Uterus (tissue), 4 donors: ENCODE measurements around the gene EMID1. TPM values are rescaled to one million over a fixed set of nuclear protein-coding genes. Genes with fewer than 3 reads are reported as not detected.
A peak's percentile ranks its signal among the peaks of the same experiment; 100 is the strongest.
"Not testable (repeated sequence)": the region's sequence is repeated elsewhere in the genome, so short reads cannot be mapped to it uniquely, and the experiment has no call there.

Source experiments
- DNase-seq, 2 donors: peaks; one replicate each; pipeline ENCODE4 v3.0.0-alpha.2; 2019 to 2020
- H3K27ac ChIP-seq, 2 donors: fragments of 200-600 bp; sonication (generic); 1 replicate in 1 of 2; 2 replicates in 1 of 2; pipeline ENCODE4 v1.5.1; 2016 to 2018
- H3K27me3 ChIP-seq, 2 donors: fragments of 200-600 bp; sonication (generic); one replicate each; pipeline ENCODE4 v1.5.1; 2018 to 2019; ENCODE audit warnings: control low read depth in 1 of 2
- H3K36me3 ChIP-seq, 2 donors: fragments of 200-600 bp; sonication (generic); one replicate each; pipeline ENCODE4 v1.5.1; 2019; ENCODE audit warnings: control low read depth in 1 of 2
- H3K4me1 ChIP-seq, 2 donors: fragments of 200-600 bp; sonication (generic); one replicate each; pipeline ENCODE4 v1.5.1; 2018 to 2019; ENCODE audit warnings: control low read depth in 1 of 2
- H3K4me3 ChIP-seq, 2 donors: fragments of 200-600 bp; sonication (generic); 1 replicate in 1 of 2; 2 replicates in 1 of 2; pipeline ENCODE4 v1.5.1; 2018 to 2019; ENCODE audit warnings: mild to moderate bottlenecking in 1 of 2
- H3K9me3 ChIP-seq, 2 donors: fragments of 200-600 bp; sonication (generic); one replicate each; pipeline ENCODE4 v1.5.1; 2019; ENCODE audit warnings: control low read depth in 1 of 2
- POLR2A ChIP-seq, 2 donors: fragments of 450-650 bp; IDR thresholded peaks; one replicate each; pipeline ENCODE4 v1.6.1; 2016; ENCODE audit warnings: antibody characterized with exemption in 2 of 2, mild to moderate bottlenecking in 1 of 2, moderate library complexity in 1 of 2
- intact Hi-C: fragments of 100-400 bp; cut with DNase I; formaldehyde crosslinking; loops from one replicate; pipeline ENCODE4 v1.15.1; 2023; ENCODE audit warnings: low total_unique reads
- total RNA-seq, 4 donors: library from RNA; depleted of rRNA in 3 of 4; stranded (reverse); fragments of >200 nt in 3 of 4; gene quantifications; one replicate each; pipeline versions ENCODE4 v1.1.0 to v1.2.4, GENCODE V29; 2014 to 2023
- TF ChIP-seq, protein P1 (sequence below), 4 experiments: fragments of 200-600 bp in 2 of 4; fragments of 450-650 bp in 2 of 4; sonication (generic) in 2 of 4; IDR thresholded peaks; one replicate each; pipeline ENCODE4 v1.5.1; 2016 to 2019; ENCODE audit warnings: antibody characterized with exemption in 4 of 4, mild to moderate bottlenecking in 2 of 4, moderate library complexity in 1 of 4
- donor health status: DM: yes; HTN: yes; CAD: no.

EMID1 gene
- total RNA-seq, 4 donors from 2014 or later: under 0.01 to 30.0 (median 10.2) TPM

DNA sequence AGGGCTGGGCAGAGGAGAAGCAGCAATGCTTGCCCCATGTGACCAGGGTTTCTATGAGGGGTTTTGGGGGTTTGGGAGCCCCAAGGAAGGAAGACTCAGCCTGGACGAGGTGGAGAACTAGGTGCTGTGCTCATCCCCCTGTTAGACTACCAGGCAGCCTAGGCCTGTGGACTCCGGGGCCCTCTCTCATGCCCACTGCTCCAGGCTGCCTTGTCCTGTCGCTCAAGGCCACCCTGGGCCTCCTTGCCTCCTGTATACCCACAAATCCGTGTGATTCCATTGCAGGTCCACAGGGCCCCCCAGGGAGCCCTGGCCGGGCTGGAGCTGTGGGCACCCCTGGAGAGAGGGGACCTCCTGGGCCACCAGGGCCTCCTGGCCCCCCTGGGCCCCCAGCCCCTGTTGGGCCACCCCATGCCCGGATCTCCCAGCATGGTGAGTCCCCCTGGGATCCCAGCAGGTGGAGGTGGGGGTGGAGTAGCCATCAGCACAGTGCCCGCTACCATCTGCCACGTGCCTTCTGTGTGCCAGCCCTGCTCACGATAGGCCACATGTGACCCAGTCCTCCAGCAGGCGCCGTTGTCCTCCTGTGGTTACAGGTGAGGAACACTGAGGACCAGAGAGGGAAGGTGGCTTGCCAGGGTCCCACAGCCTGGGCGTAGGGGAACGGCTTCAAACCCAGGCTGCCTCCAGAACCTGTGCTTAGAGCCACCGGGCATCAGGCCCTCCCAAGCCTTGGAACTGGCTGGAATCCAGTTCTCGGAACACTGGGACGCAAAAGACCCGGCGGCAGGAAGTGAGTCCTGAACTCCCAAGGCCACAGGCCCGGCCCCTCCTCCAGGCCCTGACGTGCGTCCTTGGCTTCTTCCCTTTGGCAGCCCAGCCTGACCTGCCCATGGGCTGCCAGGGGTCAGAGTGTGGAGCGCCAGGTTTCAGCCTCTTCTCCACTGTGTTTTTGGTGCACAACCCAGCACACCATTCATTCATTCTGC is 26.6 kb downstream of the EMID1 start:
- no peaks in the 10 kb centered on the region for H3K4me1 ChIP-seq
- no peak for TF ChIP-seq POLR2A (IDR thresholded peaks at IDR 0.05)
- TF ChIP-seq, protein P1, sequence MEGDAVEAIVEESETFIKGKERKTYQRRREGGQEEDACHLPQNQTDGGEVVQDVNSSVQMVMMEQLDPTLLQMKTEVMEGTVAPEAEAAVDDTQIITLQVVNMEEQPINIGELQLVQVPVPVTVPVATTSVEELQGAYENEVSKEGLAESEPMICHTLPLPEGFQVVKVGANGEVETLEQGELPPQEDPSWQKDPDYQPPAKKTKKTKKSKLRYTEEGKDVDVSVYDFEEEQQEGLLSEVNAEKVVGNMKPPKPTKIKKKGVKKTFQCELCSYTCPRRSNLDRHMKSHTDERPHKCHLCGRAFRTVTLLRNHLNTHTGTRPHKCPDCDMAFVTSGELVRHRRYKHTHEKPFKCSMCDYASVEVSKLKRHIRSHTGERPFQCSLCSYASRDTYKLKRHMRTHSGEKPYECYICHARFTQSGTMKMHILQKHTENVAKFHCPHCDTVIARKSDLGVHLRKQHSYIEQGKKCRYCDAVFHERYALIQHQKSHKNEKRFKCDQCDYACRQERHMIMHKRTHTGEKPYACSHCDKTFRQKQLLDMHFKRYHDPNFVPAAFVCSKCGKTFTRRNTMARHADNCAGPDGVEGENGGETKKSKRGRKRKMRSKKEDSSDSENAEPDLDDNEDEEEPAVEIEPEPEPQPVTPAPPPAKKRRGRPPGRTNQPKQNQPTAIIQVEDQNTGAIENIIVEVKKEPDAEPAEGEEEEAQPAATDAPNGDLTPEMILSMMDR (IDR thresholded peaks at IDR 0.05): no peak
- H3K27ac ChIP-seq: peak overlapping the region in 1 of 2 donors; percentile 42
- peak in 1 of 2 donors; percentile 72 for DNase-seq
- H3K9me3 ChIP-seq: no peaks in the 10 kb centered on the region
- H3K36me3 ChIP-seq: no peaks in the 10 kb centered on the region
- H3K27me3 ChIP-seq: no peaks in the 10 kb centered on the region
- H3K4me3 ChIP-seq: no peak overlapping the region
- intact Hi-C loops: no loop called here

- no peaks in the 10 kb centered on the region for H3K36me3 ChIP-seq
- intact Hi-C loops: no loop called here
- peak overlapping the region in 1 of 2 donors; percentile 29 for H3K27ac ChIP-seq
- DNase-seq: no peak
- H3K9me3 ChIP-seq: no peaks in the 10 kb centered on the region
- H3K4me1 ChIP-seq: no peaks in the 10 kb centered on the region
- TF ChIP-seq, protein P1 (IDR thresholded peaks at IDR 0.05): no peak
- no peak for TF ChIP-seq POLR2A (IDR thresholded peaks at IDR 0.05)
- H3K4me3 ChIP-seq: no peak overlapping the region
- no peaks in the 10 kb centered on the region for H3K27me3 ChIP-seq
Measured at GRCh38 chr22:29233277-29233877, 27.7 kb downstream of the EMID1 start.

DNA sequence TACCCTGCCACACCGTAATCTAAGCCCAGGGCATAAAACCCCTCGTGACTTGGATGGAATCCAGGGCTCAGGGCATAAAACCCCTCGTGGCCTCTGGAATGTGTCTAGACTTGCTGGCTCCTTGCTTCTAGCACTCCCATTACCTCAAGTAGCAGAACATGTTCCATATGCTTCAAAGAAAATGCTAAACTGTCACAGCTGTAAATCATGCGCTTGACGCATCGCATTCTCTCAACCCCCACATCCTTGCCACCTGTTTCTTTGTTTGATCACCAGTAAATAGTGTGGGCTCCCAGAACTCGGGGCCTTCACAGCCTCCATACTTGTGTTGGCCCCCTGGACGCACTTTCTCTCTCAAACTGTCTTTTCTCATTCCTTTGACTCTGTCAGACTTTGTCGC is 34.8 kb downstream of the EMID1 start:
- H3K4me1 ChIP-seq, H3K36me3 ChIP-seq, H3K27me3 ChIP-seq, H3K27ac ChIP-seq, intact Hi-C loops, H3K4me3 ChIP-seq, H3K9me3 ChIP-seq: not testable (repeated sequence)
- peak in 1 of 2 donors; percentile 4 for DNase-seq

DNA sequence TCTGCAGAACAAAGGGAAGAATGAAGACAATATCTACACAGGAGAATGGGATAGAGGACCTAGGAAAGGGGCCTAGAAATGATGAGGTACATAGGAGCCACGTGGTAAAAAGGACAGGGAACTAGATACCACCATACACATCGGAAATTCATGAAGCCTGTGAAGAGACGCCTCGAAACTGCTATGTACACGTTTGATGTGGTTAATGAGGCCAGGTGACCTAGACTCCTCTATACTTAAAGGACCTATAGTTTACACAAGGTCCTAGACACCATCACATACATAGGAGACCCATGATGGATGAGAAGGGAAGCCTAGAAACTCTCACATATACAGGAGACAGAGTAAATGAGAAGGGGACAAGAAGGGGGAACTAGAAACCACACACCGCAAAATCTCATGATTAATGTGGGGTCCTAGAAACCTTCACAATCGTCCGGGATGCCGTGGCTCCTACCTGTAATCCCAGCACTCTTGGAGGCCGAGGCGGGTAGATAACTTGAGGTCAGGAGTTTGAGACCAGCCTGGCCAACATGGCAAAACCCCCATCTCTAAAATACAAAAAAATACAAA is 38.3 kb downstream of the EMID1 start:
- Histone ChIP-seq H3K9me3 (peaks cover 0 to 4% of the 10 kb centered on the region in 2 donors), H3K4me1 (no peaks in the 10 kb centered on the region), H3K4me3 (no peak overlapping the region), H3K27me3 (no peaks in the 10 kb centered on the region), H3K27ac (no peak overlapping the region), H3K36me3 (no peaks in the 10 kb centered on the region)
- TF ChIP-seq POLR2A (IDR thresholded peaks at IDR 0.05): no peak
- TF ChIP-seq, protein P1 (IDR thresholded peaks at IDR 0.05): no peak
- DNase-seq: no peak
- intact Hi-C loops: no loop called here

DNA sequence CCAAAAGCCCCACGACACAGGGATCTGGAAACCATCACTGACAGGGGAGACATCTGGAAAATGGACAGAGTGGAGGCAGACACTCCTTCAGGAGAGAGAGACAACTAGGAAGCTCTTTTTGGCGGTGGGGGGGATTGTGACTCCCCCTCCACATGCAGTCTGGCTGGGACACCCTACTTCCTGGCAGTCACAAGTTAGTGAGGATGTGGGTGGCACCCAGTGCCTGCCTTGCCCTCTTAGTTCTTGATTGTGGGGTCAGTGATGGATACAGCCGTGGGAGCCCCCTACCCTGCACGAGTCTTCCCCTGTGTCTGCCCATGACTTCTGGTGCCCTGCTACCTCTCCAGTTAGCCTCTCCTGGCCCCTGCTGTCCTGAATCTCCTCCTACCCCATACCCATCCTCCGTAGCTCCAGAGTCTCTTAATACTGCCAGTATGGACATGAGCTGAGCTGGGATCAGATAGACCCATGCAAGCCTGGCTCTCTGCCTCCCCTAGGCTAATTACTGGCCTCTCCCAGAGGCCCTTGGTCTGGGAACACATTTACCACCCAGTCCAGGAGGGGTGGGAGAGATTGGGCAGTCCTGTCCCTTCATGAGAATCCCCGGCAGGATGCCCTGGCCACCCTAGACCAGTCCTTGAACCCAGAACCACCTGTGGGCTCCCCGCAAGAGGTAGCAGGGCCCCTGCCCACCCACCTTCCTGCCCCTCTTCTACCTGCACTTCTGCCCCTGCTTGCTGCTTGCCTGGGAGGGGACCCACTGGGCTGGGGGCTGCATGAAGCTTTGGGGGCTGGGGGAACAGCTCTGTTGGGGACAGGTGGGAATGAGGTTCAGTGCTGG is 39.3 kb downstream of the EMID1 start:
- Histone ChIP-seq H3K36me3 (no peaks in the 10 kb centered on the region), H3K9me3 (peaks cover 0 to 4% of the 10 kb centered on the region in 2 donors), H3K4me1 (no peaks in the 10 kb centered on the region), H3K27ac (no peak overlapping the region), H3K4me3 (no peak overlapping the region), H3K27me3 (no peaks in the 10 kb centered on the region)
- no peak for DNase-seq
- TF ChIP-seq POLR2A (IDR thresholded peaks at IDR 0.05): no peak
- TF ChIP-seq, protein P1 (IDR thresholded peaks at IDR 0.05): no peak
- intact Hi-C loops: no loop called here
